Measurements from ENCODE around the gene PDE6D. TPM values are rescaled to one million over a fixed set of nuclear protein-coding genes. Genes with fewer than 3 reads are reported as not detected.

The PDE6D gene
- 10 to 100 TPM; 16.2 to 17.5 TPM for total RNA-seq
- long read RNA-seq, transcript PDE6D-201 (5 exons, 1,175 nt) = major isoform, 17 of 19 reads
- long read RNA-seq, partial matches to known transcripts = 1 of 19 reads
- long read RNA-seq, other reads (novel, unspliced or antisense) = 0 of 19 reads

- intact Hi-C loops (cut with DNase I, micrococcal nuclease) = no loop called here
- ATAC-seq (peak; percentile 90), DNase-seq (peak; percentile 98 to 99)
Observed at GRCh38 chr2:231780909-231781797, at the start of gene PDE6D. PDE6D (minus strand) TSS chr2:231781282; CDS start chr2:231781114, 168 bp downstream.

DNA sequence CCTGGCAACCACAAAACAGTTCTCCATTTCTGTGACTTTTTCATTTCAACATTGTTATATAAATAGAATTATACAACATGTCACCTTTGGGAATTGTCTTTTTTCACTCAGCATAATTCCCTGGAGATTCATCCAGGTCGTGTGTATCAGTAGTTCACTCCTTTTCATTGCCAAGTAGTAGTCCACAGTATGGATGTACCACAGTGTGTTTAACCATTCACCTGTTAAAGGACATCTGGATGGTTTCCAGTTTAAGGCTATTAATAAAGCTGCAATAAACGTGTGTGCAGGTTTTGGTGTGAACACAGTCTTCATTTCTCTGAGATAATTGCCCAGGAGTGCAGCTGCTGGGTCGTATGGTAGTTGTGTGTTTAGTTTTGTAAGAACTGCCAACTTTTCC, 40.8 kb upstream of the PDE6D start:
- intact Hi-C loops (cut with DNase I, micrococcal nuclease) = no loop called here
- no peak for DNase-seq
- no peak for ATAC-seq

DNA sequence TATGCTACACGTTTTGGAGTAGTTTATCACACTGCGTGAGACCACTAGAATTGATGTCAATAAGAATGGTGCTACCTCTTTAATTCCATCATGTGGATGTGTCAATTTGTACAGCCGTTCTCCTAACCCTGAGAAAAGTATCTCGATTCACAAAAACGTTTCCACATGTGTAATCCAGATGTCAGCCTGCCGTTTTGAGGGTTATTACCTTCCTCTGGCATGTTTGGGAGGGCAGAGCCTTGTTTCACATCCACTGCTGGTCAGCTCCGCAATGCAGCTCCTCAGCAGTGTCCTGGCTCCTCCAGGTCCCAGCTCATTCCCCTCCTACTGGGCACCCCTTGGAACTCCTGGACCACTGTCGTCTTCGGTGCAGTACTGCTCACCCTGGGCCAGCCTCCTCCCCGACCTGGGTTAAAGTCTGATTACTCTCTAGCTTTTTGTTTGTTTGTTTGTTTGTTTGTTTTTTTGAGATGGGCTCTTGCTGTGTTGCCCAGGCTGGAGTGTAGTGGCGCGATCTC, 39.8 kb upstream of the PDE6D start:
- ATAC-seq = no peak
- no peak for DNase-seq
- intact Hi-C loops (cut with DNase I, micrococcal nuclease) = no loop called here

- ATAC-seq (no peak), DNase-seq (no peak)
Observed at GRCh38 chr2:231819447-231820042, 38.5 kb upstream of the PDE6D start.

GRCh38 chr2:231816327-231817026, 35.4 kb upstream of the PDE6D start:
- intact Hi-C loops (cut with DNase I, micrococcal nuclease) = no loop called here
- peak; percentile 91 for ATAC-seq
- no peak for DNase-seq

More at GRCh38 chr2:231819447-231820042, 38.5 kb upstream of the PDE6D start:
- intact Hi-C loops (cut with DNase I, micrococcal nuclease) = no loop called here

GRCh38 chr2:231810905-231811304, 29.8 kb upstream of the PDE6D start:
- ATAC-seq = no peak
- intact Hi-C loops (cut with DNase I, micrococcal nuclease) = no loop called here
- no peak for DNase-seq

DNA sequence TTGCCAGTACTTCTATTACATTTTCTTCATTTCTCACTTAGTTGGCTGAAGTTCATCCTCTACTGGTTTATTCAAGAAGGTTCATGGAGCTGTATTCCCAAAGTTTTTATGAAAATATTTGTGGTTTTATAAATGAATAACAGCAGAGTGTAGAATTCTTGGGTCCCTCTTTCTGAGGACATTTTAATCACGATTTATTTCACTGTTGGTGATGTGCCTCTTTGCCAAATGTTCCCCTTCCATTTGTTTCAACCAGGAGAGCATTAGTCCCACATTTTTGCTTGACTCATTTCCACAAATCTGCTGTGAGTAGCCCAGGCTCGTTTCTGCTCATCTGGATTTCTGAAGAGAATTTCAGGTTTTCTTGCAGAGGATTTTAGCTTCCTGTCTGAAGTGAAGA, 25.9 kb upstream of the PDE6D start:
- no peak for ATAC-seq
- DNase-seq = no peak
- intact Hi-C loops (cut with DNase I, micrococcal nuclease) = no loop called here

DNA sequence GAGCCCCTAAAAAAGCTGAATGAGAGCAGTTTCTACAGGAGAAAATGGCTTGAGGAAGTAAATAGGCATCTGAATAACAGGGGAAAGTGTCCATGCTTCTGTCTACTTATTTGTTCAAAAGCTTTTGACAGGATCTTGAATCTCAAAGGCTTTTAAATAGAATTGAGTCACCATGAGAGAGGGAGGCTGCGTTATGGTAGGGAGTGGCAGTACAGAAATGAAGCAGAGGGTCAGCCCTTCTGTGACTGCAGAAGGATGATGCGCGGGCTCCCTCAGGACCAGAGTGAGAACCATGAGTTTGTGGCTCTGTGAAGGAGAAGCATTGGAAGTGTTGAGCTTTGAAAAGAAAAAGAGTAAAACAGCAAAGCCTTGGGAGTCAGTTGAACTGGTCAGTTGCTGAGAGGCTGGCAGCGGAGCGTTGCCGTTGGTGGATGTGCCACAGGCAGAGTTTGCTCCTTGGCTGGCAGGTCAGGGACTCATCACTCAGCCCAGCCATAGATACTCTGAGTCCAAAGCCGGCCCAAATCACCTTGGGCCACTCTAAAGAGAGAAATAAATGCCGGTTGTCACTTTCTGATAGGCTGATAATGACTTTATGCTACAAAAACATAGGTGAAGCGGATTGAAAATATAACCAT, 22.5 kb upstream of the PDE6D start:
- intact Hi-C loops (cut with DNase I, micrococcal nuclease) = no loop called here
- ATAC-seq = no peak
- no peak for DNase-seq

DNA sequence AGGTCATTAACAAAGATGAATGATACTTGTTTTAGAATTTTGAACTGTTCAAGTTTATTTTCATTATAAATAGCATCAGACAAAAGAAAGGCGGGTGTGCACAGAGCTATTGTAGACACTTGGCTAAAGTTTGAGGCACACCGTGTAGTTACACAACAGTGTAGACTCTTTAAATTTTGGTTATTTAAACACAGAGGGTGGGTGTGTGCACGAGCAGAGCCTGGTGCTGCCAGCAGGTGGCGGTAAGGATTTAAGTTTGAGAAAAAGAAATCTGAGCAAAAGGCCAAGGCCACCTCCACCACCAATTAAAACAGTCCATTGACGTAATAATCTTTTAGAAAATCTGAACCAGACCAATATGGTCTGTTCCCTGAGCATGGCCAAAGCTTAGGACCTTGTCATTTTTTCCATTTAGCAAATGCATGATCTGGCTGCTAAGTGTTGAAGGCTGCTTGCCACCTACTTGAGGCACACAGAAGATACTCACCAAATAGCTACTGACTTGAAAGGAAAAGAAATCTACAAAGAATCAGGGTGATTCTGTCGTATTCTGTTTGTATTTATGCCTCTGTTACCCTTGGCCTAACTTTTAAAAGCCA, 19.5 kb upstream of the PDE6D start:
- ATAC-seq (peak; percentile 50), DNase-seq (peak in 1 of 2 donors; percentile 62)
- intact Hi-C loops (cut with DNase I, micrococcal nuclease) = no loop called here

GRCh38 chr2:231795525-231796327, 14.6 kb upstream of the PDE6D start:
- intact Hi-C loops (cut with DNase I, micrococcal nuclease) = no loop called here
- DNase-seq (peak; percentile 79 to 81), ATAC-seq (peak; percentile 93)

DNA sequence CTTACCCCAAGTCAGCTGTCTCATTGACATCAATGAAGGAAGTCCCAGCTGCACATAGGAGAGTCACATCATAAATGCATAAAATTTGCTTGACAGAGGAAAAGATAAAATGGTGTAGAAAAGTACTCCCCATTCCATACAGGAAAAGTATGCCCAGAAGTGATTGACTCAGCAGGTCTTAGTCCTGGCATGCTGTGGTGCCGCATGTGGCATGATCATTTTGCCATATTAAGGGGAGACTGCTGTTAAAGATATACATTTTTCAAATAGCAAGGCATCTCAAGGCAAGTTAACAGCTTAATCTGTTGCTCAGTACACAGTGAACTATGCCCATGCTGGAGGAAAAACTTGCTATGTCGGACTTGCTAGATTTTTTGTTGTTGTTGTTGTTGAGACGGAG, 13.3 kb upstream of the PDE6D start:
- no peak for ATAC-seq
- intact Hi-C loops (cut with DNase I, micrococcal nuclease) = no loop called here
- no peak for DNase-seq

DNA sequence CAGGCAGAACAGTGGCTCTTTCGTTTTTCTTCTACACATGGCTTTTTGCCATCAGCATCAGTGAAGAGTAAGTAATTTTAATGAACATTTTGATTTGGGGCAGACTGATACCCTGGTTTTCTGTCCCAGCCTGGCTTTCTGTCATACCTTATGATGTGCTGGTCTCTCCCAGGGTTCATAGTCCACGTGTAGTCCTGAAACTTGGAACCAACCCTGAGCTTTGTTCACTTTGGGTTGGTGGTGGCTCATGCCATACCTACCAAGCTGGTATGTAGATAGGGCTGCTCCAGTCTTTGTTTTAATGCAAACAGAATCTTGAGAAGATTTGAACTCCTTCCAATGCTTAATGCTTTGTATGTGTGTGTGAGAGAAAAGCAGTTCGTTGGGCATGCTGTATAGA, 10.0 kb upstream of the PDE6D start:
- ATAC-seq (no peak), DNase-seq (no peak)
- intact Hi-C loops (cut with DNase I, micrococcal nuclease) = no loop called here

DNA sequence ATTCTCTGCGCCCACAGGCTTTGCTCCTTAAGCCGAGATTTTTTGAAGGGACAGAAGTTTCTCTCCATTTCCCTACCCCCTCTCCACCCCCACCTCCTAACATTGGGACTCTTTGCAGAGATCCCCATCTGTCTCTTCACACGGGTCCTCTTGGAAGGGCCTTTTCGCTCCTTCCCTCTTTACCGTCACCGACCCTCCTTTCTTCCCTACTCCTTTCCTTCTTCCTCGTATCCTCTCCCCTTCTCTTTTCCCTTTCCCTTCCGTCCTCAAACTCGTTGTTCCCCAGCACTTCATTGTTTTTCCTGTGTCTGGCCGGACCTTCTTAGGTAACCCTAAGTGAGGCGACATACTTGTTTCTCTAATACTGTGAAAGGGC, 5.8 kb upstream of the PDE6D start:
- ATAC-seq (no peak), DNase-seq (no peak)
- intact Hi-C loops (cut with DNase I, micrococcal nuclease) = no loop called here

GRCh38 chr2:231786177-231786916, 5.3 kb upstream of the PDE6D start, which contains the start of gene COPS7B:
COPS7B (plus strand) TSS chr2:231786445; CDS start chr2:231788571, 2,126 bp downstream.
- DNase-seq = peak; percentile 72 to 85
- intact Hi-C loops (cut with DNase I, micrococcal nuclease) = no loop called here
- ATAC-seq = peak; percentile 63

- DNase-seq (no peak), ATAC-seq (no peak)
- intact Hi-C loops (cut with DNase I, micrococcal nuclease) = no loop called here
Observed at GRCh38 chr2:231785822-231786176, 4.7 kb upstream of the PDE6D start.

DNA sequence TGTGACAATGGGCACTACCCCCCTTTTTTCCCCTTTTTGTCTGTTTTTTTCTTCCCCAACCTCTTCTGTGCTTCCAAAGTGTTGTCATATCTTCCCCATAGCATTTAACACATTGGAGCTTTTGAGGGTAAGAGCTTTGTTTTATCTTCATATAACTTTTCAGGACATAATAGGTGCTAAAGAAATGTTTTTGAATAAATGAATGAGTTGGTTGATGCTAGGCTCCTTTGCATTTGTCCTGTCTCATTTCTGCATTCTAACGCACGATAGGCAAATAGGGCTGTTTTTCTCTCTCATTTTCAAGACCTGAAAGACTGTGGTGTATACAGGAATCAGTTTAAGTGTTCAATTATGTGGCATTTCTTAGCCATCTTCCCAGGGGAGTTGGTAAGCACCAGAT, 4.3 kb upstream of the PDE6D start:
- ATAC-seq (no peak), DNase-seq (no peak)
- intact Hi-C loops (cut with DNase I, micrococcal nuclease) = no loop called here

Measured in left colon (tissue), 2 donors.